Activated T-helper 1 cell treated with Interleukin-2 at 50 U/mL for 16 hours (primary cell): ENCODE data around the gene CADM3.

ENCODE experiments used
- DNase-seq: peaks from one replicate; pipeline ENCODE4 v3.0.0-alpha.2; 2020; ENCODE audit warnings: low read depth

Gene CADM3

GRCh38 chr1:159175571-159175970 is 4.2 kb downstream of the CADM3 start:
- no peak for DNase-seq

GRCh38 chr1:159177272-159177907 is 6.0 kb downstream of the CADM3 start:
- DNase-seq = no peak

GRCh38 chr1:159179906-159180305 is 8.5 kb downstream of the CADM3 start:
- DNase-seq = no peak

GRCh38 chr1:159180516-159180915 is 9.1 kb downstream of the CADM3 start:
- DNase-seq = no peak

- DNase-seq = no peak
Observed at GRCh38 chr1:159181328-159182024, 10.1 kb downstream of the CADM3 start.

- DNase-seq = no peak
Observed at GRCh38 chr1:159184201-159184600, 12.8 kb downstream of the CADM3 start.

- DNase-seq = no peak
Observed at GRCh38 chr1:159185121-159185520, 13.7 kb downstream of the CADM3 start.

GRCh38 chr1:159187033-159187432 is 15.6 kb downstream of the CADM3 start:
- no peak for DNase-seq

GRCh38 chr1:159187647-159188374 is 16.4 kb downstream of the CADM3 start:
- DNase-seq = no peak

GRCh38 chr1:159188375-159188788 is 17.0 kb downstream of the CADM3 start:
- DNase-seq = no peak

GRCh38 chr1:159190441-159190840 is 19.0 kb downstream of the CADM3 start:
- DNase-seq = no peak

GRCh38 chr1:159196543-159196942 is 25.1 kb downstream of the CADM3 start:
- no peak for DNase-seq

- no peak for DNase-seq
Observed at GRCh38 chr1:159197561-159198557, 26.4 kb downstream of the CADM3 start.

GRCh38 chr1:159199901-159200300 is 28.5 kb downstream of the CADM3 start:
- DNase-seq = no peak

- DNase-seq = no peak
Observed at GRCh38 chr1:159200769-159201168, 29.4 kb downstream of the CADM3 start.

GRCh38 chr1:159201642-159202041 is 30.2 kb downstream of the CADM3 start:
- no peak for DNase-seq

GRCh38 chr1:159203610-159204009 is 32.2 kb downstream of the CADM3 start:
- no peak for DNase-seq

- DNase-seq = no peak
Observed at GRCh38 chr1:159204161-159205141, 33.0 kb downstream of the CADM3 start, which contains the start of gene ACKR1. TSS of gene ACKR1 (plus strand) at chr1:159204875. CDS start at chr1:159204960, 85 bp downstream.

GRCh38 chr1:159205225-159205624 is 33.8 kb downstream of the CADM3 start:
- DNase-seq = no peak

GRCh38 chr1:159206110-159206509 is 34.7 kb downstream of the CADM3 start:
- no peak for DNase-seq

- DNase-seq = no peak
Observed at GRCh38 chr1:159207080-159207479, 35.7 kb downstream of the CADM3 start.
